HG02623 (cell line): ENCODE results near the gene OR52E5.

Experiments used
- ATAC-seq: cut with Tn5 transposase; IDR thresholded peaks from one replicate; pipeline ENCODE4 v1.9.1; 2021; ENCODE audit warnings: moderate library complexity; ENCODE audit not compliant: unreplicated experiment

OR52E5 gene

DNA sequence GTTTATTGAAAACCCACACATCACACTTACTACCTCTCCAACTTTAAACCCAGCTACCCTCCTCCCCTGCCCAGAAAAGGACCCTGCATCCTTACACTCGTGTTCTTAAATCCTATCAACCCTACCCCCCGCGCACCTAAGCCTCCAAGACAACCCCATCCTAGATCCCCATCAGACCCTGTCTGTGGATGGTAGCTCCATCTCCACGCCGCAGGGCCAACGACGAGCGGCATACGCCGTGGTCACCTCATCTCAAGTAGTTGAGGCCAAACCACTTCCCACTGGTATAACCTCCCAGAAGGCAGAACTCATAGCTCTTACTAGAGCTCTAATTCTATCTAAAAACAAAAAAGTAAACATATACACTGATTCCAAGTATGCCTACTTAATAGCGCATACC, 39.7 kb downstream of the OR52E5 start:
- no peak for ATAC-seq

DNA sequence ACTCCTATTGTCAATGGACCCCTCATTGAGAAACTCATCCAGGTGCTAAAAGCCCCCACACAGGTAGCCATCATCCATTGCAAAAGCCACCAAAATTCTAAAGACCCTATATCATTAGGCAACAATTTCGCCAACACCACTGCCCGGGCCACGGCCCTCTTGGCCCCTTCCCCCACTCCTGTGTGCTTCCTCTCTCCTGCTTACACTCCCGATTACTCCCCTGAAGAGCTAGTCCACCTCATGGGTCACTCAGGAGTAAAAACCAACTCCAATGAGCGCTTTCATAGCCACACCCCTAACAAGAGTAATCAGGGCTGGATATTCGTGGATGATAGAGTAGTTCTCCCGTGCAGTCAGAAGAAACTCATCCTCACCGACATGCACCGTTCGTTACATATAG, 40.1 kb downstream of the OR52E5 start:
- no peak for ATAC-seq

DNA sequence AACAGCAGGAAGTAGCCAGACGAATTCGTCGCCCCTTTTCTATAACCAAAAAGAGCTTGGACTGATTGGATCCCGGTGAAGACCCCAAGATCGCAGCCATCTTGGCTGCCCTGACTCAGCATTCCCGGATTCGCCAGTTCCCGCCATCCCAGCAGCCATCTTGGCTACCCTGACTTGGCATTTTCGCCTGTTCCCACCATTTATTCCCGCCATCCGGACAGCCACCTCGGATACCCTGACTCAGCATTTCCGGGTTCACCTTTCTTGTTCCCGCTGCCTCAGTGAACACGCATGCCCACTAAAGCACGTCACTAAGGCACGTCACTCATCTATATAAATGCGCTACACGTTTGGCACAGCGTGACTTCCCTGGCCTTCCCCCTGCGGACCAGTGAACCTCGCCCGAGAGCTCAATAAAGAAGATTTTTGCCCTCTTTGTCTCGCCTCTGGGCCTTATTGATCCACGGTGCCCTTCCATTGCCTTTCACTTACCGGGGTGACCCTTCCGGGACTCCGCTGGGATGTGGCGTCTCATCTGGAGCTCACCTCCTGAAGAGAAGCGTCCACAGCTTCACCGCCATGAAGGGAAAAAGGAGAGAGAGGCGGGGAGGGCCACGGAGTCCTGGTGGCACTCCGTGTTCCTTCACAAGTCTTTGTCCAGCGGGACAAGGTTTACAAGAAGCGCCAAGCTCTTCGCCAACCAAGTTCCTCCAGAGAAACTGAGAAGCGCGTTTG, 45.0 kb downstream of the OR52E5 start:
- no peak for ATAC-seq

DNA sequence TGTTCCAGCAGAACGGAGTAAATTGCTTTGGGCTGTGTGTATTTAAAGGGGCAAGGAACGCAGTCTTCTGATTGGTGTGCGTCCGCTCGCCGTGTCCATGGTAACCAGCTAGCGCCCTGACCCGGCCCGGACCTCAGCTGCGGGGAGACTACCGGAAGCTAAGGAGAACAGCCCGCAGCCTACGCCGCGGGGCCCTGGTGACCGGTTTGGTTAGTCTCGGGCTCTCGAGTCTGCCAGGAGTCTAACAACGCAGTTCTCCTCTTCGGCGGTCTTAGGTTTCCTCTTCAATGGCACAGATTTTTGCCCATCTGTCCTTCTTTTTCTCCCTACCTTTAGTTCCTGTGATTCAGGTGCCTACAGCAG, 45.6 kb downstream of the OR52E5 start:
- ATAC-seq: no peak

DNA sequence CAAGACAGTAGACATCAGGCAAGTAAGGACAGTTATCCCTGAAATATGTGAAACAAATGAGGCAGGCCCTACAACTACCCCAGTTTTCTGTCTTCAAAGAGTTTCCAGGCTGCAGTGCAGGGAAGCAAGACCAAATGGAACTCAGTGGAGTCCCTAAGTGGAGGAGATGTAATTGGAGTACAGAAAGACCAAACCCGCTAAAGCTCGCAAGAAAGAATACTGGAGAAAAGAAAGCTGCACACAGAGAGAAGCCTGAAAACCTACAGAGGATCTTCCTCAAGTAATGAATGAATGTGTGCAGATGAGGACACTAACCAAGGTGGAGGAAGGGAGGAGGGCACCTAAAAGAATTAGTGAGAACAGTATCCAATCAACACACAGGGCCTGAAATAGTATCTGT, 47.7 kb downstream of the OR52E5 start:
- no peak for ATAC-seq

DNA sequence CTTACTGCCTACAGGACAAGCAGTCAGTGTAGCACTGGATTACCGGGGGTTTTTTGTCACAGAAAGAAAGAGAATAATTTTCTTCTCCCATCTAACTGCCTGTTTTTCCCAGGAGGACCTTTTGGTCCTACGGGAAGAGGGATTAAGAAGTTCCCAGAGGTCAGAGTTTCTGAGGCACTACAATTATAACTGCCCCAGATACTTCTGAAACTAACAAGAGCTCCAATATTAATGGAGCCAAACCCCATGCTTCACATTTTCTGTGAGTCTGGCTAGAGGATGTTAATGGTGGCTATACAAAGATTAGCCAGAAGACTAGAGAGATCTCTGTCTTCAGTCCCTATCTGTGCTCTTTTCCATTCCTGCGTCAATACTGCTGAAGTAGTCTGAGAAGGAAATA, 48.9 kb downstream of the OR52E5 start, which contains the start of gene OR56A3:
Gene OR56A3, plus strand, starts transcription at position 301 of the 400 bp plus-strand sequence. CDS start 5,096 bp downstream, outside the sequence.
- ATAC-seq: no peak
